ENCODE results near the gene CACNA1H. TPM values are rescaled to one million over a fixed set of nuclear protein-coding genes. Genes with fewer than 3 reads are reported as not detected.

CACNA1H gene
- total and polyA plus RNA-seq, 2 of the 8 experiments (the other 6 are each of a cell fraction or from before 2014, with no cell fraction given), result 14.0 to 28.7 TPM

GRCh38 chr16:1257561-1258224, 104.8 kb downstream of the CACNA1H start:
- DNase-seq (ENCODE audit: low read depth in 1 of 2, low spot score in 2 of 2) (no peak), FAIRE-seq (no peak)
- Histone ChIP-seq H3K79me2 (ENCODE audit: control insufficient read depth in 1 of 2, insufficient read depth in 2 of 2, low read length in 2 of 2) (no peaks in the 10 kb centered on the region), H3K23ac (ENCODE audit: insufficient read length) (no peak overlapping the region), H4K91ac (replicated peaks; ENCODE audit: insufficient read length, low read length) (no peak overlapping the region), H4K8ac (ENCODE audit: extremely low read depth, insufficient read depth, low read length) (no peak overlapping the region; the same call in 1 of the 2 replicates), H3K56ac (replicated peaks; ENCODE audit: insufficient read length, low read depth, low read length) (no peak overlapping the region), H3K9ac (replicated peaks in 1 of 4; ENCODE audit: extremely low read depth in 1 of 4, low read depth in 3 of 4, low read length in 3 of 4) (no peak overlapping the region), H3K27ac (ENCODE audit: low read depth, low read length) (no peak overlapping the region), H3K4me1 (replicated peaks in 1 of 4; ENCODE audit: control insufficient read depth in 3 of 4, insufficient read depth in 4 of 4, low read length in 3 of 4) (peaks cover 0 to 11% (median 8%) of the 10 kb centered on the region in 4 experiments; a peak in 6 of 7 replicates), H2BK20ac (ENCODE audit: low read length) (no peak overlapping the region), H3K4me3 (ENCODE audit: extremely low read depth in 1 of 4, insufficient read depth in 2 of 4, low read depth in 3 of 4, low read length in 4 of 4) (no peak overlapping the region), H4K5ac (ENCODE audit: insufficient read length, low read depth, low read length) (no peak overlapping the region), H3K9me3 (ENCODE audit: insufficient read depth in 2 of 2, low read depth in 1 of 2, low read length in 1 of 2) (no peaks in the 10 kb centered on the region), H3K36me3 (ENCODE audit: control insufficient read depth in 2 of 4, insufficient read depth in 4 of 4, low read length in 3 of 4) (no peaks in the 10 kb centered on the region), H2BK12ac (ENCODE audit: low read depth, low read length) (no peak overlapping the region; the same call in 1 of the 2 replicates), H3K4ac (replicated peaks; ENCODE audit: insufficient read length, low read depth, low read length) (no peak overlapping the region), H2BK120ac (replicated peaks; ENCODE audit: low read depth, low read length) (no peak overlapping the region), H3K23me2 (ENCODE audit: low read depth, low read length) (no peaks in the 10 kb centered on the region), H3K14ac (ENCODE audit: insufficient read length) (no peak overlapping the region), H3K18ac (ENCODE audit: extremely low read depth, low read length) (no peak overlapping the region), H2BK15ac (ENCODE audit: low read length) (no peak overlapping the region; the same call in 1 of the 2 replicates), H3K4me2 (ENCODE audit: insufficient read depth in 1 of 2, low read depth in 2 of 2, low read length in 2 of 2) (no peak overlapping the region), H2AFZ (ENCODE audit: low read length) (no peak overlapping the region), H4K20me1 (replicated peaks in 1 of 2; ENCODE audit: control insufficient read depth in 1 of 2, insufficient read depth in 2 of 2, low read length in 2 of 2) (no peaks in the 10 kb centered on the region), H2BK5ac (ENCODE audit: low read depth, low read length) (no peak overlapping the region), H2AK5ac (ENCODE audit: low read depth, low read length) (no peak overlapping the region), H3K27me3 (replicated peaks in 1 of 4; ENCODE audit: control insufficient read depth in 3 of 4, extremely low read depth in 1 of 4, insufficient read depth in 3 of 4, low read length in 3 of 4) (peaks cover 0 to 28% (median 12%) of the 10 kb centered on the region in 4 experiments; a peak in 5 of 7 replicates), H3K79me1 (ENCODE audit: low read depth, low read length) (no peaks in the 10 kb centered on the region)
- 91% methylated on average over 24 of the region's 34 CpGs; no CpG with 5 or more reads in 1 of the 2 experiments for WGBS, 2 experiments (ENCODE audit: extremely low coverage in 1 of 2, insufficient coverage in 1 of 2, insufficient read length in 1 of 2, insufficient replicate concordance in 2 of 2, low coverage in 1 of 2, low lambda C conversion rate in 2 of 2, missing lambda C conversion rate in 1 of 2)
- ChIA-PET CTCF (ENCODE audit: partially characterized antibody) (interaction anchor here (0.6 to 1.5 kb wide), 2 partner anchors 29 to 62 kb away, joined by 3 read pairs; no protein-coding TSS in a partner anchor), POLR2A (ENCODE audit: partially characterized antibody) (interaction anchor here (0.8 kb wide), 1 partner anchor 19 kb away, joined by 3 read pairs; no protein-coding TSS in a partner anchor)
- no peak for TF ChIP-seq POLR2AphosphoS5 (IDR thresholded peaks at IDR 0.05; ENCODE audit: low read depth, low read length)
- TF ChIP-seq MAX (IDR thresholded peaks at IDR 0.05), result no peak
